ENCODE results near the gene ADAM8.

- TF ChIP-seq CTCF (IDR thresholded peaks at IDR 0.05 in 4 of 5, conservative IDR thresholded peaks at IDR 0.05 in 1 of 5) (no peak), POLR2A (IDR thresholded peaks at IDR 0.05) (no peak)
These were observed 27.4 kb downstream of the ADAM8 start for GRCh38 chr10:133249094-133249780.
